ENCODE data around the gene PLCH2. TPM values are rescaled to one million over a fixed set of nuclear protein-coding genes. Genes with fewer than 3 reads are reported as not detected.

The PLCH2 gene
- total RNA-seq, 2 experiments from 2014 or later: 2.9 to 6.0 TPM

GRCh38 chr1:2544875-2545640 is 69.0 kb downstream of the PLCH2 start:
- H3K4me1 Mint-ChIP-seq (ENCODE audit: low read depth): peaks cover 19% of the 10 kb centered on the region
- ChIA-PET CTCF (interaction anchor here (1.1 to 1.8 kb wide), 4 partner anchors 18 to 113 kb away, joined by 3 to 6 read pairs (median 4); partner anchors contain the start of gene PANK4), POLR2A (interaction anchor here (0.8 to 8.3 kb wide), 7 partner anchors 9 to 132 kb away, joined by 3 to 138 read pairs (median 9); partner anchors contain the start of genes HES5, PANK4, PEX10 and TNFRSF14)
- no peak for DNase-seq
- H3K27ac Mint-ChIP-seq: no peak overlapping the region
- no peak for TF ChIP-seq CTCF (IDR thresholded peaks at IDR 0.05)
- no peaks in the 10 kb centered on the region for H3K9me3 Mint-ChIP-seq
- intact Hi-C loops (cut with micrococcal nuclease): loop anchor here (5.0 kb wide), 2 partner anchors 42 to 133 kb away; partner anchors contain the start of genes PEX10 and PRXL2B
- H3K27me3 Mint-ChIP-seq: no peaks in the 10 kb centered on the region
- no peaks in the 10 kb centered on the region for H3K36me3 Mint-ChIP-seq (ENCODE audit: low read depth)
- no peak overlapping the region for H3K4me3 Mint-ChIP-seq
- no peak for ATAC-seq

DNA sequence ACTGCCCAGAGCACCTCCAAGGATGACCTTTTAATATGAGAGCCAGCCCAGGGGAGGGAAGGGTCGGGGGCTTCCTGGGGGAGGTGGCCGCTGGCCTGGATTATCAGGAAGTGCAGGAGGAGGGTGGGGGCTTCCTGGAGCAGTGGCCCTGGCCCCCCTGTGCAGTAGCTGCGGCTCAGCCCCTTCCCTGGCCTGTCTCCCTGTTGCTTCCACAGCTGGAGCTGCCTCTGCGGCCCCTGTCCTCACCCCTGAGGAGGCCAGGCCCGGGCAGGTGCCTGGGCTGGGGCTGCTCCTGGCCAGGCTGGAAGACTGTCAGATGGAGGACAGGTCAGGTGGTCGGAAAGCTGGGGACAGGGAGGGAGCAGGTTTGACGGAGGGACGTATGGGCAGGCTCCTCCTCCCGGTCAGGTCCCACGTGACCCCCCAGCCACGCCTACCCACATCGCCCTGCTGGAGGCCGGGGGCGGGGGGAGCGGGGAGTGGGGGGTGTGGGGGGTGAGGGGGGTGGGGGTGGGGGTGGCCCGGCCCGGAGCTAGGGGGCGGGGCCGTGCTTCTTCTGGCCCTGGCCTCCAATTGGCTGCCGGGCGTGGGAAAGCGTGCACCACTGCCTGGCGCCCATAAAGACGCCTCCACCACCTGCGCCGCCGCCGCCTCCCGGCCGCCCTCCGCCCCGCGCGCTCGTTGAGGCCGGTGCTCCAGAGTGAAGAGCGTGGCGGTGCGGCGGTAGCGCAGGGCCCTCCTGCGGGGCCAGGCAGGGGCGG is 69.8 kb downstream of the PLCH2 start:
- POLR2A ChIA-PET: interaction anchor here (1.2 to 8.3 kb wide), 6 partner anchors 10 to 133 kb away, joined by 3 to 138 read pairs (median 15); partner anchors contain the start of genes HES5, PANK4, PEX10 and TNFRSF14
- H3K36me3 Mint-ChIP-seq (ENCODE audit: low read depth): no peaks in the 10 kb centered on the region
- intact Hi-C loops (cut with micrococcal nuclease): loop anchor here (5.0 kb wide), 2 partner anchors 41 to 134 kb away; partner anchors contain the start of genes PEX10 and PRXL2B
- peak overlapping the region; percentile 83 for H3K4me3 Mint-ChIP-seq
- DNase-seq (peak; percentile 94), ATAC-seq (peak; percentile 47)
- CTCF ChIA-PET: interaction anchor here (1.1 to 1.8 kb wide), 3 partner anchors 20 to 114 kb away, joined by 3 to 6 read pairs (median 6); partner anchors contain the start of gene PANK4
- H3K27me3 Mint-ChIP-seq: no peaks in the 10 kb centered on the region
- H3K9me3 Mint-ChIP-seq: no peaks in the 10 kb centered on the region
- peaks cover 24% of the 10 kb centered on the region for H3K4me1 Mint-ChIP-seq (ENCODE audit: low read depth)
- TF ChIP-seq CTCF (IDR thresholded peaks at IDR 0.05): no peak
- peak overlapping the region; percentile 98 for H3K27ac Mint-ChIP-seq

GRCh38 chr1:2546515-2547209 is 70.6 kb downstream of the PLCH2 start:
- H3K4me1 Mint-ChIP-seq (ENCODE audit: low read depth): peaks cover 27% of the 10 kb centered on the region
- H3K9me3 Mint-ChIP-seq: no peaks in the 10 kb centered on the region
- ChIA-PET CTCF (interaction anchor here (0.6 to 2.5 kb wide), 11 partner anchors 10 to 310 kb away, joined by 3 to 30 read pairs (median 9); partner anchors contain the start of genes HES5, PANK4 and TNFRSF14), POLR2A (interaction anchor here (0.7 to 8.3 kb wide), 12 partner anchors 10 to 341 kb away, joined by 3 to 138 read pairs (median 7); partner anchors contain the start of genes HES5, PANK4, PEX10 and PRXL2B)
- intact Hi-C loops (cut with micrococcal nuclease): loop anchor here (5.0 kb wide), 2 partner anchors 41 to 134 kb away; partner anchors contain the start of genes PEX10 and PRXL2B
- peak; percentile 16 for TF ChIP-seq CTCF (IDR thresholded peaks at IDR 0.05)
- peak overlapping the region; percentile 98 for H3K27ac Mint-ChIP-seq
- H3K27me3 Mint-ChIP-seq: no peaks in the 10 kb centered on the region
- H3K36me3 Mint-ChIP-seq (ENCODE audit: low read depth): no peaks in the 10 kb centered on the region
- peak; percentile 57 for ATAC-seq
- H3K4me3 Mint-ChIP-seq: peak overlapping the region; percentile 83
- peak; percentile 92 for DNase-seq

DNA sequence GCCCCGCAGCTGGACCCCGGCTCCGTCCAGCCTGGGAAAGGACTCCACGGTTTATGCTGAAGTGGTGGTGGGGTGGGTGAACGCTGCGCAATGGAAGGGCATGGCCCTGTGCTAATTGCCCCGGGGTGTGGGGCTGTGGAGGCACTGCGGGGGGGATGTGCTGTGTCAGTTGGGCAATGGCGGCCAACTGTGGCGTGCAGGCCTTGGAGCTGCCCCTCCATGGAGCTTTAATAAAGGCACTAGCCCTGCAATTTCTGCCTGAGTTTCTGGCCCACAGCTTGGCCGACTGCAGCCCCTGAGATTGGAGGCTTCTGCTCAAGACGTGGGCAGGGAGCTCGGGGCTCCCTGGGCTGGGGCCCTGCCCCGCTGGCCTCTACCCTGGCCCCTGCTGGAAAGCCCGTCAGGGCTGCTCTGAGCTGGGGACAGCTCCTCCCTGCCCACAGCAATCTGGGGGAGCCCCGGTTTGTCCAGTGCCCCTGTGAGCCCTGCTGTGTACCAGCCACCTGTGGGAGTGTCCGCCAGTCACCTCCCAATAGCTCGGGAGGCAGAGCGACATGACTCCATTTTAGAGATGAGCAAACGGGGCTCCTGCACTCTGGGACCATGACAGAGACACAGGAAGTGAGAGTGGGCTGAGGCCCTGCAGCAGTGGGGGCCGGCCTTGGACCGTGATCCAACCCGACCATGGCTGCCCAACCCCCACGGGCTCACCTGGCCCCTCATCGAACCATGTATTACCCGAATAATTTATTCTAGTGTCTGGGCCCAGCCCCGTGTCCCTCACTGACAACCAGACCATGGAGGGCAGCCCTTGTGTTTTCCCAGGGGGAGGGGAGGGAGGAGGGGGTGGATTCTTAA is 71.3 kb downstream of the PLCH2 start:
- Mint-ChIP-seq H3K27me3 (no peaks in the 10 kb centered on the region), H3K4me1 (ENCODE audit: low read depth) (peaks cover 23% of the 10 kb centered on the region), H3K9me3 (no peaks in the 10 kb centered on the region), H3K27ac (peak overlapping the region; percentile 98), H3K4me3 (peak overlapping the region; percentile 83), H3K36me3 (ENCODE audit: low read depth) (no peaks in the 10 kb centered on the region)
- peak; percentile 95 for DNase-seq
- intact Hi-C loops (cut with micrococcal nuclease): loop anchor here (5.0 kb wide), 2 partner anchors 40 to 135 kb away; partner anchors contain the start of genes PEX10 and PRXL2B
- peak; percentile 50 for ATAC-seq
- CTCF ChIA-PET: interaction anchor here (0.6 to 2.8 kb wide), 14 partner anchors 9 to 311 kb away, joined by 3 to 30 read pairs (median 6); partner anchors contain the start of genes HES5, PANK4 and TNFRSF14
- TF ChIP-seq CTCF (IDR thresholded peaks at IDR 0.05): no peak
- POLR2A ChIA-PET: interaction anchor here (0.7 to 8.3 kb wide), 12 partner anchors 9 to 342 kb away, joined by 3 to 138 read pairs (median 5); partner anchors contain the start of genes HES5, PANK4, PEX10 and PRXL2B
